Spleen (tissue), 11 donors: Measurements from ENCODE around the gene HSPB2. TPM values are rescaled to one million over a fixed set of nuclear protein-coding genes. Genes with fewer than 3 reads are reported as not detected.

ENCODE experiments used
- DNase-seq: peaks from one replicate; pipeline ENCODE4 v3.0.0-alpha.2; 2020
- H3K27ac ChIP-seq, 8 donors: fragments of 200-600 bp; sonication (generic) in 7 of 8; 1 replicate in 4 of 8; 2 replicates in 4 of 8; pipeline versions ENCODE4 v1.5.0 to v1.8.0; 2016 to 2021; ENCODE audit warnings: inconsistent platforms in 4 of 8, mild to moderate bottlenecking in 4 of 8, moderate library complexity in 1 of 8
- H3K27me3 ChIP-seq, 7 donors: fragments of 200-600 bp; sonication (generic) in 6 of 7; replicated peaks in 1 of 7; 1 replicate in 4 of 7; 2 replicates in 3 of 7; pipeline versions ENCODE4 v1.5.0 to v1.8.0; 2016 to 2021; ENCODE audit warnings: inconsistent platforms in 3 of 7, mild to moderate bottlenecking in 1 of 7
- H3K36me3 ChIP-seq, 6 donors: fragments of 200-600 bp; sonication (generic) in 5 of 6; 1 replicate in 4 of 6; 2 replicates in 2 of 6; pipeline versions ENCODE4 v1.5.0 to v1.8.0; 2016 to 2021; ENCODE audit warnings: inconsistent platforms in 2 of 6
- H3K4me1 ChIP-seq, 6 donors: fragments of 200-600 bp; sonication (generic) in 5 of 6; 1 replicate in 3 of 6; 2 replicates in 3 of 6; pipeline versions ENCODE4 v1.5.0 to v1.8.0; 2016 to 2021; ENCODE audit warnings: inconsistent platforms in 3 of 6
- H3K4me3 ChIP-seq, 8 donors: fragments of 200-600 bp; sonication (generic) in 7 of 8; 1 replicate in 4 of 8; 2 replicates in 4 of 8; pipeline versions ENCODE4 v1.5.0 to v1.8.0; 2016 to 2021; ENCODE audit warnings: inconsistent platforms in 4 of 8, mild to moderate bottlenecking in 4 of 8, moderate library complexity in 2 of 8
- H3K9me3 ChIP-seq, 8 donors: fragments of 200-600 bp; sonication (generic) in 7 of 8; 1 replicate in 4 of 8; 2 replicates in 4 of 8; pipeline versions ENCODE4 v1.5.0 to v1.8.0; 2016 to 2021; ENCODE audit warnings: inconsistent platforms in 4 of 8
- POLR2A ChIP-seq, 3 donors: fragments of 450-650 bp; IDR thresholded peaks; one replicate each; pipeline ENCODE4 v1.5.1; 2017; ENCODE audit warnings: antibody characterized with exemption in 3 of 3, mild to moderate bottlenecking in 1 of 3
- POLR2AphosphoS5 ChIP-seq, 3 donors: sonication (generic); formaldehyde crosslinking; IDR thresholded peaks; one replicate each; pipeline ENCODE4 v1.5.1; 2017; ENCODE audit warnings: antibody characterized with exemption in 3 of 3
- WGBS, 5 donors: extraction: QIAGEN DNeasy Blood & Tissue Kit in 3 of 5; methylation state at CpG; one replicate each; pipeline versions ENCODE4 v1.1.5 to v1.1.7; 2013 to 2018; 5-methylcytosine and 5-hydroxymethylcytosine counted together
- intact Hi-C: fragments of 100-400 bp; cut with DNase I; formaldehyde crosslinking; loops from one replicate; pipeline ENCODE4 v1.15.0; 2023; ENCODE audit warnings: low total_unique reads
- polyA plus RNA-seq, 3 donors: library from polyadenylated mRNA; stranded (reverse); fragments of 200-250 nt; gene quantifications; one replicate each; pipeline ENCODE4 v1.2.1, GENCODE V29; 2013
- total RNA-seq, 7 donors: library from RNA; depleted of rRNA in 3 of 7; stranded (reverse); fragments of >200 nt in 3 of 7; fragmentation: NEBNext Ultra II Directional in 4 of 7; extraction: Animal tissue kit (Norgen Biotek cat#: 25700) in 4 of 7; gene quantifications; one replicate each; pipeline versions ENCODE4 v1.1.0 to v1.2.1, GENCODE V29; 2016 to 2021
- TF ChIP-seq, protein P1 (sequence below), 11 experiments: fragments of 200-600 bp in 7 of 11; fragments of 450-650 bp in 4 of 11; sonication (generic) in 4 of 11; IDR thresholded peaks in 8 of 11; conservative IDR thresholded peaks in 3 of 11; 1 replicate in 7 of 11; 2 replicates in 4 of 11; pipeline versions ENCODE4 v1.4.0 to v1.8.0; 2016 to 2021; ENCODE audit warnings: antibody characterized with exemption in 11 of 11, inconsistent platforms in 4 of 11, mild to moderate bottlenecking in 1 of 11
- donor health status: healthy with polysubstance abuse.
- donor health status: DM: no; HTN: no; CAD: no; lungs with moderate emphysema.
- donor health status: DM: no; HTN: no; CAD: no.
- donor health status: Bipolar disorder and iron deficiency.
- donor health status: healthy.
- donor health status: DM: no; HTN: no; CAD: no.
- donor health status: DM: yes; HTN: yes; CAD: no.

Gene HSPB2
- total and polyA plus RNA-seq, 10 donors = 0.60 to 6.0 (median 1.8) TPM; not detected in 2

DNA sequence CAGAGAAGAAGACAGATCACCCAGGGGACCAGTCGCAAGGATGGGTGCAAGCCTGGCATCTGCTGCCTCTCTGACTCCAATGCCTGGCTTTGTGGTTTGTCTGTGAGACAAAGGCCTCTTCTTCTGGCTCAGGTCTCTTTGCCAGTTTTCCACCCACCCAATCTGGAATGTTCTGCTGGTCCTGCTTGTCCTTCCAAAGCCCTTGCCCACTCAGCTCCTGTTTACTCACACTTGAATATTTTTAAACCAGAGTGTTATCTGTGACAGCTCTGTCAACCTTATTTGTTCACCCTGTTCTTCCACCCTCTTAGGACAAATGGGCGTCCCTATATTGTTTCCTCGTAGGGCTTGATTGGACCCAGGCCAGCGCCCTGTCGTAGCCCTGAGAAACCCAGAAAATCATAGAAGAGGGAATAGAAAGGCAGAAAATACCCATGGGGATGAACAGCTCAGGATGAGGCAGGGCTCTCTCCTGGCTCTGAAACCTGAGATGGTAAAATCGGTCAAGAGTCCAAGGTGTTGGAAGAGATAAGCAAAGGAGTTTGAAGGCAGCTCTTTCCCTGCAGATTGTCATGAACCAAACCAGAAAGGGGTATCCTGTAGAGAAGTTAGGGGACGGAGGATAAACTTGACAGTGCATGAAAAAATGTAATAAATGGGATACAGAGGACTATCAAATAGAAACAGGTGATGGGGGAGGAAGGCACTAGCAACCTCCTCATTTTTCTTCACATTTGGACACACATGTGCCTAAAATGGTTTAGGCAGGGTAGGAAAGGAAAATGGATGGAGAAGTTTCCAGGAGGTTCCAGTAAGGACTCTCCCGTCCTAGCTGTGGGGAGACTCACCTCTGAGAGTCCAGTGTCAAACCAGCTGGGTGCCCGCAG lies 1.6 kb upstream of the HSPB2 start:
- intact Hi-C loops = no loop called here
- WGBS, 5 donors = 65 to 76% (median 70%) methylated on average over 9 of the region's 9 CpGs
- no peak for DNase-seq
- Histone ChIP-seq H3K9me3 (no peaks in the 10 kb centered on the region), H3K4me3 (peak overlapping the region in 5 of 8 donors; percentile 4 to 62 (median 34)), H3K36me3 (no peaks in the 10 kb centered on the region), H3K27ac (peak overlapping the region in 7 of 8 donors; percentile 58 to 85 (median 80)), H3K4me1 (no peaks in the 10 kb centered on the region), H3K27me3 (peaks cover 0 to 49% (median 25%) of the 10 kb centered on the region in 7 donors)
- TF ChIP-seq, protein P1, sequence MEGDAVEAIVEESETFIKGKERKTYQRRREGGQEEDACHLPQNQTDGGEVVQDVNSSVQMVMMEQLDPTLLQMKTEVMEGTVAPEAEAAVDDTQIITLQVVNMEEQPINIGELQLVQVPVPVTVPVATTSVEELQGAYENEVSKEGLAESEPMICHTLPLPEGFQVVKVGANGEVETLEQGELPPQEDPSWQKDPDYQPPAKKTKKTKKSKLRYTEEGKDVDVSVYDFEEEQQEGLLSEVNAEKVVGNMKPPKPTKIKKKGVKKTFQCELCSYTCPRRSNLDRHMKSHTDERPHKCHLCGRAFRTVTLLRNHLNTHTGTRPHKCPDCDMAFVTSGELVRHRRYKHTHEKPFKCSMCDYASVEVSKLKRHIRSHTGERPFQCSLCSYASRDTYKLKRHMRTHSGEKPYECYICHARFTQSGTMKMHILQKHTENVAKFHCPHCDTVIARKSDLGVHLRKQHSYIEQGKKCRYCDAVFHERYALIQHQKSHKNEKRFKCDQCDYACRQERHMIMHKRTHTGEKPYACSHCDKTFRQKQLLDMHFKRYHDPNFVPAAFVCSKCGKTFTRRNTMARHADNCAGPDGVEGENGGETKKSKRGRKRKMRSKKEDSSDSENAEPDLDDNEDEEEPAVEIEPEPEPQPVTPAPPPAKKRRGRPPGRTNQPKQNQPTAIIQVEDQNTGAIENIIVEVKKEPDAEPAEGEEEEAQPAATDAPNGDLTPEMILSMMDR (IDR thresholded peaks at IDR 0.05 in 8 of 11, conservative IDR thresholded peaks at IDR 0.05 in 3 of 11) = no peak
- TF ChIP-seq POLR2A (IDR thresholded peaks at IDR 0.05) (no peak), POLR2AphosphoS5 (IDR thresholded peaks at IDR 0.05) (no peak)

DNA sequence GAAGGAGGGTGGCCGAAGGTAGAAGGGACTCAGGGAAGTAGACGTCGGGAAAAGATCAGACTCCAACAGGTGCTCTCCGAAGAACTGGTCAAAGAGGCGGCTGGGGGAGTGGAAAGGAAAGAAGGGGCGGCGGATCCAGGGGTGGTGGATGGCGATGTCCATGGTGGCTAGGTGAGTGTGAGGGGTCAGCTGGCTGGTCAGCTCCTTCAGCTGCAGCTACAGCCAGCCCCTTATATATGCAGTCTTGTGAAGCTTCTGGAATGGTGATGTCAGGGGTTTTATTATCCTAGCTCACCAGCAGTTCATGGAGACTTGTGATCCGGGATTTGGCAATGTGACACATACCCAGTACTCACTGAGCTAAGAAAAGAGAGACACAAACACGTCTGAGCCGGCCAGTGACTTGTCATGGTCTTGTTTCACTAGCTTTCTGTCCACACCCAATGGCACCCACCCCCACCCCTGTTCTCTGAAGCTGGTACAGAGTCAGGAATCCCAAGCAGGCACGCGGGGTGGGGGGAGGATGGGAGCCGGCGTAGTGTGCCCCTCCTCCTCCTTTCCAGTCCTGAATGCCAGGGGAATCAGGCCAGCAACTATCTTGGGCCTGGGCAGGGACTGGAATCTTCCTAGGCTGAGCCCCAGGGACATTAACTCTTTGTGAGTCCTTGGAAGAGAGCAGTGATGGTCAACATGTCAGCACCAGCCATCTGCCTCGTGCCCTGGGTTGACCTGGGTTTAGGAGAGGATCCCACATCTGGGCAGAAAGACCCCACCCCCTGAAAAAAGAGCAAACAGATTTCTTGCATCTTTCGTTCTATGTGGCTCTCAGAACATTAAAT lies 752 bp upstream of the HSPB2 start, which contains the start of gene CRYAB:
CRYAB (minus strand) TSS at position 208 of the 839 bp plus-strand sequence; CDS start at position 162, 46 bp downstream.
- TF ChIP-seq POLR2A (IDR thresholded peaks at IDR 0.05) (no peak), POLR2AphosphoS5 (IDR thresholded peaks at IDR 0.05) (peak; percentile 16 to 77 (median 59))
- Histone ChIP-seq H3K4me1 (no peaks in the 10 kb centered on the region), H3K27me3 (peaks cover 0 to 55% (median 25%) of the 10 kb centered on the region in 7 donors), H3K9me3 (no peaks in the 10 kb centered on the region), H3K27ac (peak within 1 kb of the TSS in 7 of 8 donors; percentile 58 to 85 (median 80)), H3K36me3 (no peaks in the 10 kb centered on the region), H3K4me3 (peak within 1 kb of the TSS in 6 of 8 donors; percentile 4 to 62 (median 32))
- intact Hi-C loops = no loop called here
- WGBS, 5 donors = 50 to 71% (median 64%) methylated on average over 16 to 17 of the region's 17 CpGs
- no peak for DNase-seq

DNA sequence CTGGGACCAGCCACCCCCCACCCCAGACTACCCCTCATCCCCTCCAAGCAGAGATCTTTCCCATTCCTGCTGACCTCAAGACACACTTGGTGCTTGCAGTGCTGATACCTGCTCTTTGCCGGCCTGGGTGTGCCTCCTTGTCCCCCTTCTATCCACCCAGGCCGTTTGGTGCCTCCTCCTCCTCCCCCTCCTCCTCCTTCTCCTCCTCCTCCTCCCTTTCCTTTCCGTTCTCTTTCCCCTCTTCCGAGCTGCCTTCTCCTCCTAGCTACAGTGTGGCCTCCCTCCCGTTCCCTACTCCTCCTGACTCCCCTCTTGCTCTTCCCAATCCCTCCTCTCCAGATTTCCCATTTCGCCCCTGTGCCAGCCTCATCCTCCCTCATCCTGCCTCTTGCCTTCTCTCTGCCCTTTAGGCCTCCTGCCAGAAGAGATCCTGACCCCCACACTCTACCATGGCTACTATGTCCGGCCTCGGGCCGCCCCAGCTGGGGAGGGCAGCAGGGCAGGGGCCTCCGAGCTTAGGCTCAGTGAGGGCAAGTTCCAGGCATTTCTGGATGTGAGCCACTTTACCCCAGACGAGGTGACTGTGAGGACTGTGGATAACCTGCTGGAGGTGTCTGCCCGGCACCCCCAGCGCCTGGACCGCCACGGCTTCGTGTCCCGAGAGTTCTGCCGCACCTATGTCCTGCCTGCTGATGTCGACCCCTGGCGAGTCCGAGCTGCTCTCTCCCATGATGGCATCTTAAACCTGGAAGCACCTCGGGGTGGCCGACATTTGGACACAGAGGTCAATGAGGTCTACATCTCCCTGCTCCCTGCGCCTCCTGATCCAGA lies 712 bp downstream of the HSPB2 start:
- H3K9me3 ChIP-seq = no peaks in the 10 kb centered on the region
- intact Hi-C loops = no loop called here
- 68 to 82% (median 73%) methylated on average over 21 to 24 of the region's 24 CpGs for WGBS, 5 donors
- peaks cover 0 to 55% (median 25%) of the 10 kb centered on the region in 7 donors for H3K27me3 ChIP-seq
- peak overlapping the region in 4 of 8 donors; percentile 31 to 62 (median 38) for H3K4me3 ChIP-seq
- TF ChIP-seq POLR2A (IDR thresholded peaks at IDR 0.05) (no peak), POLR2AphosphoS5 (IDR thresholded peaks at IDR 0.05) (peak; percentile 61 to 71 (median 67))
- no peak for DNase-seq
- no peaks in the 10 kb centered on the region for H3K4me1 ChIP-seq
- peak overlapping the region; percentile 13 to 85 (median 78) for H3K27ac ChIP-seq
- H3K36me3 ChIP-seq = no peaks in the 10 kb centered on the region

DNA sequence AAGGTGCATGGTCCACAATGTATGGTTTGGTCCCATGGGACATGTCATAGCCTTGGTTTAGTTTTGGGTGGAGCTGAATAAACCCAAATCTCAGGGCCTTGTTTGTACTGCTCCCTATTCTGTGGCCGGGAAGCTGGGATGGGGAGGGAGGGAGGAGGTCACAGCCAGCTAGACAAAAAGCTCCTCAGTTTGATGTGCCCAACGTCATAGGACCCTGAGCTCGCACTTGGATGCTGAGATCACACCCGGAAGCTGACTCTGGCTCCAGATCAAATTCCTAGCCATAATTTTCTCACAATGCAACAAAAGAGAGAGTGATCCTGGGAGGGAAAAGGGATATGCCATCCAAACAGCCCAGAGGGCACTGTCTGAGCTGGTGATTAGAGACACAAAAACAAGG lies 1.5 kb downstream of the HSPB2 start:
- intact Hi-C loops = no loop called here
- no peak for DNase-seq
- Histone ChIP-seq H3K4me1 (no peaks in the 10 kb centered on the region), H3K36me3 (no peaks in the 10 kb centered on the region), H3K27me3 (peaks cover 0 to 55% (median 25%) of the 10 kb centered on the region in 7 donors), H3K9me3 (no peaks in the 10 kb centered on the region), H3K4me3 (peak overlapping the region in 3 of 8 donors; percentile 34 to 62 (median 42)), H3K27ac (peak overlapping the region; percentile 13 to 85 (median 78))
- WGBS, 5 donors = 36 to 83% (median 63%) methylated on average over 4 of the region's 4 CpGs
- TF ChIP-seq POLR2AphosphoS5 (IDR thresholded peaks at IDR 0.05) = peak in 1 of 3 donors; percentile 43
- TF ChIP-seq, protein P1 (IDR thresholded peaks at IDR 0.05 in 8 of 11, conservative IDR thresholded peaks at IDR 0.05 in 3 of 11) = no peak
- TF ChIP-seq POLR2A (IDR thresholded peaks at IDR 0.05) = no peak
